ENCODE results near the gene FEM1C. TPM values are rescaled to one million over a fixed set of nuclear protein-coding genes. Genes with fewer than 3 reads are reported as not detected.

FEM1C gene
- total and polyA plus RNA-seq, 9 of the 15 experiments (the other 6 are each of a cell fraction or from before 2014, with no cell fraction given) = 1.4 to 9.3 (median 4.3) TPM

DNA sequence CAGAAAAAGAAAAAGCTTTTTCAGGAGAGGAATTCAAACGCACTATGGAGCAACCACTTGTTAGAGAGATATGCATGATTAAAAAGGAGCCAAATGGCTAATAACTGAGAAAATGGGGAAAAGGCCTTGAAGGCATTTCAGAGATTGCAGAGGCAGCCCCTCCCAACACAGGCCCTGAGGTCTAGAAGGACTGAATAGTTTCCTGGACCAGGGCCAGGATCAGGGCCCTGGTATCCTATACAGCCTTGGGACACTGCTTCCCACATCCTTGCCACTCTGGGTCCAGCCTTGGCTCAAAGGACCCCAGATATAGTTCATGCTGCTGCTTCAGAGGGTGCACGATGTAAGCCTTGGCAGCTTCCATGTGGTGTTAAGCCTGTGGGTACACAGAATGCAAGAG is 20.7 kb upstream of the FEM1C start:
- Histone ChIP-seq H3K4me3 (no peak overlapping the region), H3K4me2 (ENCODE audit: insufficient read depth, low read length) (no peak overlapping the region), H3K9me3 (replicated peaks; ENCODE audit: control insufficient read depth, insufficient read depth, low read depth, low read length) (no peaks in the 10 kb centered on the region), H3K79me2 (ENCODE audit: control insufficient read depth, insufficient read depth, low read length) (no peaks in the 10 kb centered on the region), H3K27me3 (ENCODE audit: control insufficient read depth in 2 of 2, insufficient read depth in 2 of 2, low read length in 2 of 2) (peaks cover 0 to 5% of the 10 kb centered on the region in 2 experiments; a peak in 1 of 5 replicates), H4K20me1 (replicated peaks; ENCODE audit: control insufficient read depth, insufficient read depth, low read length) (no peaks in the 10 kb centered on the region), H3K9me1 (ENCODE audit: control insufficient read depth, insufficient read depth, low read length) (no peaks in the 10 kb centered on the region), H2AFZ (ENCODE audit: low read depth, low read length) (no peak overlapping the region), H3K36me3 (ENCODE audit: control insufficient read depth, insufficient read depth, low read length) (no peaks in the 10 kb centered on the region), H3K4me1 (replicated peaks in 1 of 2; ENCODE audit: control insufficient read depth in 2 of 2, insufficient read depth in 2 of 2, low read length in 2 of 2) (no peaks in the 10 kb centered on the region), H3K9ac (ENCODE audit: insufficient read depth in 1 of 2, low read depth in 2 of 2, low read length in 2 of 2) (no peak overlapping the region), H3K27ac (ENCODE audit: extremely low read depth, low read depth, low read length) (no peak overlapping the region)
- FAIRE-seq = no peak
- 0% methylated on average over 2 of the region's 2 CpGs for WGBS (ENCODE audit: insufficient coverage, low coverage, missing lambda C conversion rate)
- ChIA-PET POLR2A (no interaction called here), CTCF (ENCODE audit: low intra/inter-chr PET ratio) (no interaction called here)
- no TSS peak for BruUV-seq (replicated peaks)
- intact Hi-C loops (cut with micrococcal nuclease) (loop anchor here (5.0 kb wide), 1 partner anchor 53 kb away; no protein-coding TSS in a partner anchor), in situ Hi-C loops (cut with MboI) (no loop called here)
- TF ChIP-seq MCM2 (IDR thresholded peaks at IDR 0.05; ENCODE audit: low read depth) = no peak
- no peak for TF ChIP-seq ZNF408 (CRISPR knock-in tag; IDR thresholded peaks at IDR 0.05; ENCODE audit: low read depth)
- TF ChIP-seq, protein P1, sequence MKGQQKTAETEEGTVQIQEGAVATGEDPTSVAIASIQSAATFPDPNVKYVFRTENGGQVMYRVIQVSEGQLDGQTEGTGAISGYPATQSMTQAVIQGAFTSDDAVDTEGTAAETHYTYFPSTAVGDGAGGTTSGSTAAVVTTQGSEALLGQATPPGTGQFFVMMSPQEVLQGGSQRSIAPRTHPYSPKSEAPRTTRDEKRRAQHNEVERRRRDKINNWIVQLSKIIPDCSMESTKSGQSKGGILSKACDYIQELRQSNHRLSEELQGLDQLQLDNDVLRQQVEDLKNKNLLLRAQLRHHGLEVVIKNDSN (CRISPR knock-in tag; IDR thresholded peaks at IDR 0.05) = no peak
- TF ChIP-seq HOXB6 (CRISPR knock-in tag; IDR thresholded peaks at IDR 0.05; ENCODE audit: borderline replicate concordance) = no peak
- no peak for TF ChIP-seq TOE1 (IDR thresholded peaks at IDR 0.05; ENCODE audit: borderline replicate concordance)
- TF ChIP-seq TOE1 (CRISPR knock-in tag; IDR thresholded peaks at IDR 0.05; ENCODE audit: borderline replicate concordance, low read depth) = no peak
- no peak for TF ChIP-seq RHOXF2B (CRISPR knock-in tag; conservative IDR thresholded peaks at IDR 0.05)
- no peak for TF ChIP-seq GTF2F1 (IDR thresholded peaks at IDR 0.05; ENCODE audit: low read depth, low read length)
- no peak for DNase-seq (ENCODE audit: extremely low read depth in 1 of 4, low spot score in 3 of 4)
- ATAC-seq = no peak
